ENCODE results near the gene IRF2BPL. TPM values are rescaled to one million over a fixed set of nuclear protein-coding genes. Genes with fewer than 3 reads are reported as not detected.

IRF2BPL gene
- polyA plus RNA-seq, 1 donor (not counting 4 experiments of a cell fraction or from before 2014, with no cell fraction given), result 5.6 TPM

- no peaks in the 10 kb centered on the region for H3K79me2 ChIP-seq (ENCODE audit: control insufficient read depth, insufficient read depth, low read length)
- no peaks in the 10 kb centered on the region for H3K27me3 ChIP-seq (ENCODE audit: control insufficient read depth, extremely low read depth, insufficient read depth, low read length)
- H3K4me3 ChIP-seq (ENCODE audit: control insufficient read depth in 2 of 3, extremely low read depth in 1 of 3, insufficient read depth in 2 of 3, low read depth in 1 of 3, low read length in 3 of 3), result no peak overlapping the region
- DNase-seq (ENCODE audit: low read depth, low spot score), result no peak
- FAIRE-seq, result no peak
- H3K36me3 ChIP-seq (ENCODE audit: control insufficient read depth in 2 of 2, extremely low read depth in 1 of 2, insufficient read depth in 2 of 2, low read length in 2 of 2), result no peaks in the 10 kb centered on the region
- no peaks in the 10 kb centered on the region for H3K9me1 ChIP-seq (ENCODE audit: control insufficient read depth, extremely low read depth, insufficient read depth, low read length)
- H3K4me2 ChIP-seq (ENCODE audit: control insufficient read depth, extremely low read depth, insufficient read depth, low read depth, low read length), result no peak overlapping the region
- no peaks in the 10 kb centered on the region for H3K9me3 ChIP-seq (ENCODE audit: control insufficient read depth, low read depth, low read length)
- no peak overlapping the region for H3K9ac ChIP-seq (ENCODE audit: control insufficient read depth, extremely low read depth, insufficient read depth, low read length)
- no peak overlapping the region for H2AFZ ChIP-seq (ENCODE audit: control insufficient read depth, low read length)
- TF ChIP-seq CTCF (optimal IDR thresholded peaks at IDR 0.05 in 1 of 3, IDR thresholded peaks at IDR 0.05 in 1 of 3, conservative IDR thresholded peaks at IDR 0.05 in 1 of 3; ENCODE audit: extremely low read depth in 1 of 3, insufficient read depth in 2 of 3, low read length in 3 of 3) (no peak), EZH2 (IDR thresholded peaks at IDR 0.05; ENCODE audit: low read length) (no peak)
- peaks cover 2% of the 10 kb centered on the region for H3K4me1 ChIP-seq (ENCODE audit: control insufficient read depth, extremely low read depth, insufficient read depth, low read length)
- dilution Hi-C loops (cut with MboI; ENCODE audit: extremely low pct_ligation_motif_present, low sequenced_read_pairs), result no loop called here
- no peaks in the 10 kb centered on the region for H4K20me1 ChIP-seq (ENCODE audit: control insufficient read depth, extremely low read depth, insufficient read depth, low read length)
- no peak overlapping the region for H3K27ac ChIP-seq (ENCODE audit: control insufficient read depth, insufficient read depth, low read length)
Observed at GRCh38 chr14:76981670-76982069, 46.8 kb downstream of the IRF2BPL start.

- no peaks in the 10 kb centered on the region for H3K36me3 ChIP-seq (ENCODE audit: control insufficient read depth in 2 of 2, extremely low read depth in 1 of 2, insufficient read depth in 2 of 2, low read length in 2 of 2)
- H2AFZ ChIP-seq (ENCODE audit: control insufficient read depth, low read length), result no peak overlapping the region
- H3K27ac ChIP-seq (ENCODE audit: control insufficient read depth, insufficient read depth, low read length), result no peak overlapping the region
- no peaks in the 10 kb centered on the region for H3K27me3 ChIP-seq (ENCODE audit: control insufficient read depth, extremely low read depth, insufficient read depth, low read length)
- no peaks in the 10 kb centered on the region for H4K20me1 ChIP-seq (ENCODE audit: control insufficient read depth, extremely low read depth, insufficient read depth, low read length)
- no peak overlapping the region for H3K4me3 ChIP-seq (ENCODE audit: control insufficient read depth in 2 of 3, extremely low read depth in 1 of 3, insufficient read depth in 2 of 3, low read depth in 1 of 3, low read length in 3 of 3)
- H3K9ac ChIP-seq (ENCODE audit: control insufficient read depth, extremely low read depth, insufficient read depth, low read length), result no peak overlapping the region
- FAIRE-seq, result no peak
- H3K9me3 ChIP-seq (ENCODE audit: control insufficient read depth, low read depth, low read length), result no peaks in the 10 kb centered on the region
- DNase-seq (ENCODE audit: low read depth, low spot score), result no peak
- H3K79me2 ChIP-seq (ENCODE audit: control insufficient read depth, insufficient read depth, low read length), result no peaks in the 10 kb centered on the region
- H3K4me1 ChIP-seq (ENCODE audit: control insufficient read depth, extremely low read depth, insufficient read depth, low read length), result no peaks in the 10 kb centered on the region
- dilution Hi-C loops (cut with MboI; ENCODE audit: extremely low pct_ligation_motif_present, low sequenced_read_pairs), result no loop called here
- no peak overlapping the region for H3K4me2 ChIP-seq (ENCODE audit: control insufficient read depth, extremely low read depth, insufficient read depth, low read depth, low read length)
- no peak for TF ChIP-seq CTCF (optimal IDR thresholded peaks at IDR 0.05 in 1 of 3, IDR thresholded peaks at IDR 0.05 in 1 of 3, conservative IDR thresholded peaks at IDR 0.05 in 1 of 3; ENCODE audit: extremely low read depth in 1 of 3, insufficient read depth in 2 of 3, low read length in 3 of 3)
- no peak for TF ChIP-seq EZH2 (IDR thresholded peaks at IDR 0.05; ENCODE audit: low read length)
- no peaks in the 10 kb centered on the region for H3K9me1 ChIP-seq (ENCODE audit: control insufficient read depth, extremely low read depth, insufficient read depth, low read length)
Observed at GRCh38 chr14:76977793-76978720, 50.5 kb downstream of the IRF2BPL start.
